ENCODE results near the gene H19. TPM values are rescaled to one million over a fixed set of nuclear protein-coding genes. Genes with fewer than 3 reads are reported as not detected.

The H19 gene
- total RNA-seq = 4.3 and 9.4 TPM in 2 replicates

GRCh38 chr11:1997755-1998154 lies at the start of gene H19:
Gene H19 (minus strand): TSS chr11:1997842.
- no peaks in the 10 kb centered on the region for H4K20me1 ChIP-seq (ENCODE audit: insufficient read depth, low read length)
- no peak within 1 kb of the TSS for H3K4me2 ChIP-seq (ENCODE audit: insufficient read depth, low read length)
- no peaks in the 10 kb centered on the region for H3K27me3 ChIP-seq (ENCODE audit: insufficient read depth, low read length)
- no peak within 1 kb of the TSS for H3K4me3 ChIP-seq (ENCODE audit: insufficient read depth, low read length)
- TF ChIP-seq, protein P1, sequence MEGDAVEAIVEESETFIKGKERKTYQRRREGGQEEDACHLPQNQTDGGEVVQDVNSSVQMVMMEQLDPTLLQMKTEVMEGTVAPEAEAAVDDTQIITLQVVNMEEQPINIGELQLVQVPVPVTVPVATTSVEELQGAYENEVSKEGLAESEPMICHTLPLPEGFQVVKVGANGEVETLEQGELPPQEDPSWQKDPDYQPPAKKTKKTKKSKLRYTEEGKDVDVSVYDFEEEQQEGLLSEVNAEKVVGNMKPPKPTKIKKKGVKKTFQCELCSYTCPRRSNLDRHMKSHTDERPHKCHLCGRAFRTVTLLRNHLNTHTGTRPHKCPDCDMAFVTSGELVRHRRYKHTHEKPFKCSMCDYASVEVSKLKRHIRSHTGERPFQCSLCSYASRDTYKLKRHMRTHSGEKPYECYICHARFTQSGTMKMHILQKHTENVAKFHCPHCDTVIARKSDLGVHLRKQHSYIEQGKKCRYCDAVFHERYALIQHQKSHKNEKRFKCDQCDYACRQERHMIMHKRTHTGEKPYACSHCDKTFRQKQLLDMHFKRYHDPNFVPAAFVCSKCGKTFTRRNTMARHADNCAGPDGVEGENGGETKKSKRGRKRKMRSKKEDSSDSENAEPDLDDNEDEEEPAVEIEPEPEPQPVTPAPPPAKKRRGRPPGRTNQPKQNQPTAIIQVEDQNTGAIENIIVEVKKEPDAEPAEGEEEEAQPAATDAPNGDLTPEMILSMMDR (IDR thresholded peaks at IDR 0.05; ENCODE audit: extremely low read depth, low read depth, low read length) = no peak
- no peaks in the 10 kb centered on the region for H3K79me2 ChIP-seq (ENCODE audit: insufficient read depth, low read length)
- no peaks in the 10 kb centered on the region for H3K36me3 ChIP-seq (ENCODE audit: insufficient read depth, low read length)
- H3K4me1 ChIP-seq (ENCODE audit: insufficient read depth, low read length) = no peaks in the 10 kb centered on the region
- DNase-seq (ENCODE audit: insufficient read length, low spot score, missing footprints) = no peak
- H3K9me3 ChIP-seq (ENCODE audit: low read depth, low read length) = no peaks in the 10 kb centered on the region
- no peak within 1 kb of the TSS for H2AFZ ChIP-seq (ENCODE audit: low read length)
- H3K27ac ChIP-seq (ENCODE audit: low read depth, low read length) = no peak within 1 kb of the TSS

GRCh38 chr11:2041963-2042362 lies 44.3 kb upstream of the H19 start:
- Histone ChIP-seq H3K9me3 (ENCODE audit: low read depth, low read length) (no peaks in the 10 kb centered on the region), H3K27ac (ENCODE audit: low read depth, low read length) (no peak overlapping the region), H2AFZ (ENCODE audit: low read length) (no peak overlapping the region), H3K4me1 (ENCODE audit: insufficient read depth, low read length) (no peaks in the 10 kb centered on the region), H4K20me1 (ENCODE audit: insufficient read depth, low read length) (no peaks in the 10 kb centered on the region), H3K36me3 (ENCODE audit: insufficient read depth, low read length) (no peaks in the 10 kb centered on the region), H3K4me3 (ENCODE audit: insufficient read depth, low read length) (no peak overlapping the region), H3K79me2 (ENCODE audit: insufficient read depth, low read length) (no peaks in the 10 kb centered on the region), H3K27me3 (ENCODE audit: insufficient read depth, low read length) (peaks cover 15% of the 10 kb centered on the region), H3K4me2 (ENCODE audit: insufficient read depth, low read length) (no peak overlapping the region)
- TF ChIP-seq, protein P1 (IDR thresholded peaks at IDR 0.05; ENCODE audit: extremely low read depth, low read depth, low read length) = no peak
- peak; percentile 11 for DNase-seq (ENCODE audit: insufficient read length, low spot score, missing footprints)

GRCh38 chr11:2041153-2041552 lies 43.5 kb upstream of the H19 start:
- Histone ChIP-seq H3K4me2 (ENCODE audit: insufficient read depth, low read length) (no peak overlapping the region), H4K20me1 (ENCODE audit: insufficient read depth, low read length) (no peaks in the 10 kb centered on the region), H3K9me3 (ENCODE audit: low read depth, low read length) (no peaks in the 10 kb centered on the region), H3K79me2 (ENCODE audit: insufficient read depth, low read length) (no peaks in the 10 kb centered on the region), H3K27ac (ENCODE audit: low read depth, low read length) (no peak overlapping the region), H3K27me3 (ENCODE audit: insufficient read depth, low read length) (peaks cover 7% of the 10 kb centered on the region), H2AFZ (ENCODE audit: low read length) (no peak overlapping the region), H3K4me3 (ENCODE audit: insufficient read depth, low read length) (no peak overlapping the region), H3K36me3 (ENCODE audit: insufficient read depth, low read length) (no peaks in the 10 kb centered on the region), H3K4me1 (ENCODE audit: insufficient read depth, low read length) (no peaks in the 10 kb centered on the region)
- DNase-seq (ENCODE audit: insufficient read length, low spot score, missing footprints) = no peak
- TF ChIP-seq, protein P1 (IDR thresholded peaks at IDR 0.05; ENCODE audit: extremely low read depth, low read depth, low read length) = no peak

GRCh38 chr11:2039198-2039759 lies 41.6 kb upstream of the H19 start:
- Histone ChIP-seq H2AFZ (ENCODE audit: low read length) (no peak overlapping the region), H4K20me1 (ENCODE audit: insufficient read depth, low read length) (no peaks in the 10 kb centered on the region)

More at GRCh38 chr11:2039198-2039759, 41.6 kb upstream of the H19 start:
- DNase-seq (ENCODE audit: insufficient read length, low spot score, missing footprints) = no peak
- no peaks in the 10 kb centered on the region for H3K79me2 ChIP-seq (ENCODE audit: insufficient read depth, low read length)
- H3K36me3 ChIP-seq (ENCODE audit: insufficient read depth, low read length) = no peaks in the 10 kb centered on the region
- H3K27ac ChIP-seq (ENCODE audit: low read depth, low read length) = no peak overlapping the region
- no peaks in the 10 kb centered on the region for H3K9me3 ChIP-seq (ENCODE audit: low read depth, low read length)
- no peak overlapping the region for H3K4me2 ChIP-seq (ENCODE audit: insufficient read depth, low read length)
- TF ChIP-seq, protein P1 (IDR thresholded peaks at IDR 0.05; ENCODE audit: extremely low read depth, low read depth, low read length) = no peak
- H3K4me1 ChIP-seq (ENCODE audit: insufficient read depth, low read length) = no peaks in the 10 kb centered on the region
- no peaks in the 10 kb centered on the region for H3K27me3 ChIP-seq (ENCODE audit: insufficient read depth, low read length)
- H3K4me3 ChIP-seq (ENCODE audit: insufficient read depth, low read length) = no peak overlapping the region

Measured in osteoblast (primary cell).